HepG2 (cell line): ENCODE data around the gene AHCYL1.

Experiments
- ARNT ChIP-seq: fragments of 450-650 bp; IDR thresholded peaks from 2 replicates; pipeline ENCODE4 v1.6.1; 2017
- ATF1 ChIP-seq: IDR thresholded peaks from 2 replicates; pipeline ENCODE4 v1.6.1; 2016; ENCODE audit warnings: mild to moderate bottlenecking, control low read depth
- EZH2 ChIP-seq: conservative IDR thresholded peaks from 2 replicates; pipeline ENCODE4 v1.6.1; 2012; ENCODE audit warnings: mild to moderate bottlenecking, low read depth, low read length, moderate library complexity
- MAFF ChIP-seq: IDR thresholded peaks from 2 replicates; pipeline ENCODE4 v1.6.1; 2011; ENCODE audit warnings: low read depth, low read length, improper control_type of control experiment
- MEIS2 ChIP-seq: sonication (generic); formaldehyde crosslinking; IDR thresholded peaks from 2 replicates; pipeline ENCODE4 v1.9.0; 2021; ENCODE audit warnings: mild to moderate bottlenecking, missing genetic modification reagents
- MXI1 ChIP-seq: IDR thresholded peaks from 3 replicates; pipeline ENCODE4 v1.6.1; 2012; ENCODE audit warnings: low read depth, low read length, inconsistent platforms, borderline replicate concordance
- NCOA5 ChIP-seq: sonication (generic); formaldehyde crosslinking; IDR thresholded peaks from 2 replicates; pipeline ENCODE4 v1.4.0; 2020; ENCODE audit warnings: missing genetic modification reagents
- SUZ12 ChIP-seq: fragments of 150-350 bp; IDR thresholded peaks from 2 replicates; pipeline ENCODE4 v1.6.1; 2014; ENCODE audit warnings: low read depth, low read length
- XRCC5 ChIP-seq: fragments of 200-400 bp; formaldehyde crosslinking; optimal IDR thresholded peaks from 2 replicates; pipeline ENCODE3; 2017; ENCODE audit warnings: mild to moderate bottlenecking, low read length
- ZNF17 ChIP-seq: sonication (generic); formaldehyde crosslinking; IDR thresholded peaks from 2 replicates; pipeline ENCODE4 v1.5.0; 2020; ENCODE audit warnings: mild to moderate bottlenecking, missing genetic modification reagents
- ZNF251 ChIP-seq: sonication (generic); formaldehyde crosslinking; IDR thresholded peaks from 2 replicates; pipeline ENCODE4 v1.9.0; 2021; ENCODE audit warnings: mild to moderate bottlenecking, missing genetic modification reagents
- ZNF274 ChIP-seq: sonication (generic); formaldehyde crosslinking; IDR thresholded peaks from 2 replicates; pipeline ENCODE4 v1.5.1; 2020; ENCODE audit warnings: mild to moderate bottlenecking, missing genetic modification reagents
- TF ChIP-seq, protein P1 (sequence below): sonication (generic); formaldehyde crosslinking; IDR thresholded peaks from 2 replicates; pipeline ENCODE4 v1.5.0; 2020; ENCODE audit warnings: mild to moderate bottlenecking, missing genetic modification reagents, moderate library complexity

DNA sequence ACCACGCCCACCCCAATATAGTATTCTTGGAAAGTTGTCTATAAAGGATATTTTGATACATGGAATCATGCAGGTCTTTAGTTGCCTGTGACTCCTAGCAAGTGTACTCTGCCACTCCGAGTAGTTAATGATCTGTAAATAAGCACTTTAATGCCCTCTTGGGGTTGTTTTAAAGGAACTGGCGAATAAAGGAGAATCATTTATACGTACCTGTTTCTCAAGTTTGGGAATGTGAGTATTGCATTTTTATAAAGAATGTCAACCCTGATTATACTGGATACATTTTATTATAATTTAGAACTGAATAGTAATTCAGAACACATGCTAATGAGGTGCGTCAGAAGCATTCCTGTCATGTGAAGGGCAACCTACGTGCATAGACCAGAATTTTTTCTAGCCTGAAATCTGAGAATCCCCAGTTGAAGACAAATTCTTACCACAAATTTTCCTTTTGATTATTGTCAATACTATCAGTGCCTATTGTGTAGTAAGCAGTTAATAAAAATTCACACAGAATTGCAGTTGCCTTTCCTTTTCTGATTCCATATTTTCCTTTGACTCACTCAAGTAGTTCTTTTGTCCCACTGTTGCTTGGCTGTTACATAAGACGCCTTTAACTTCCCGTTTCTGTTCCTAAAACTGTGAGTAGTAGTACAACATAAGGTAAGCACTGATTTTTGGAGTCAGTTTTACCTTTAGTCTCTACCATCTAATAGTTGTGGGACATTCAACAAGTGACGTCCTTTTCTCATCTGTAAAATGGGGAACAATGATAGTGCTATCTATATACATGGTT, 5.1 kb downstream of the AHCYL1 start:
- TF ChIP-seq ZNF251 (no peak), ZNF274 (CRISPR knock-in tag) (no peak), SUZ12 (no peak), EZH2 (no peak), ARNT (no peak), NCOA5 (no peak), ATF1 (CRISPR knock-in tag) (no peak), ZNF17 (no peak), XRCC5 (no peak), MXI1 (no peak), MAFF (no peak), MEIS2 (no peak)
- TF ChIP-seq, protein P1, sequence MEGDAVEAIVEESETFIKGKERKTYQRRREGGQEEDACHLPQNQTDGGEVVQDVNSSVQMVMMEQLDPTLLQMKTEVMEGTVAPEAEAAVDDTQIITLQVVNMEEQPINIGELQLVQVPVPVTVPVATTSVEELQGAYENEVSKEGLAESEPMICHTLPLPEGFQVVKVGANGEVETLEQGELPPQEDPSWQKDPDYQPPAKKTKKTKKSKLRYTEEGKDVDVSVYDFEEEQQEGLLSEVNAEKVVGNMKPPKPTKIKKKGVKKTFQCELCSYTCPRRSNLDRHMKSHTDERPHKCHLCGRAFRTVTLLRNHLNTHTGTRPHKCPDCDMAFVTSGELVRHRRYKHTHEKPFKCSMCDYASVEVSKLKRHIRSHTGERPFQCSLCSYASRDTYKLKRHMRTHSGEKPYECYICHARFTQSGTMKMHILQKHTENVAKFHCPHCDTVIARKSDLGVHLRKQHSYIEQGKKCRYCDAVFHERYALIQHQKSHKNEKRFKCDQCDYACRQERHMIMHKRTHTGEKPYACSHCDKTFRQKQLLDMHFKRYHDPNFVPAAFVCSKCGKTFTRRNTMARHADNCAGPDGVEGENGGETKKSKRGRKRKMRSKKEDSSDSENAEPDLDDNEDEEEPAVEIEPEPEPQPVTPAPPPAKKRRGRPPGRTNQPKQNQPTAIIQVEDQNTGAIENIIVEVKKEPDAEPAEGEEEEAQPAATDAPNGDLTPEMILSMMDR = no peak
